ENCODE data around the gene TMEM19.
"Not testable (repeated sequence)": the region's sequence is repeated elsewhere in the genome, so short reads cannot be mapped to it uniquely, and the experiment has no call there.

TMEM19 gene

GRCh38 chr12:71666259-71666658 lies 19.6 kb upstream of the TMEM19 start:
- no peak for DNase-seq

DNA sequence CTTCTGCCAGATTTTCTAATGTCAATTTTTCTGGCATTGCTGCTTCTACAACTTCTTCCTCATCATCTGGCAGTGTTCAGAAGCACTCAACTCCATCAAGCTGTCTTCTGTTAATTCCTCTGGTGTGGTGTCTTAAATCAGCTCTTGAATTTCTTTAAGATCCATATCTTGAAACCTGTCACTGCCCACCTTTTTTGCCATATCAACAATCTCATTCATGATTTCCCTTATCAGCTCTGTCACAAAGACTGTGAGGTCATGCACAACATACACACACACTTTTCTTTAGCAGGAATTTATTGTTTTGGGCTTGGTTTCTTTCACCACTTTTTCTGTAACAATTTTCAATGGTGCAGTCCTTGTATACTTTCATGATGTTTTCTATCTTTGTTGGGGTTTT lies 14.6 kb upstream of the TMEM19 start:
- no peak for DNase-seq

- no peak for DNase-seq
Measured at GRCh38 chr12:71671816-71672215, 14.1 kb upstream of the TMEM19 start.

DNA sequence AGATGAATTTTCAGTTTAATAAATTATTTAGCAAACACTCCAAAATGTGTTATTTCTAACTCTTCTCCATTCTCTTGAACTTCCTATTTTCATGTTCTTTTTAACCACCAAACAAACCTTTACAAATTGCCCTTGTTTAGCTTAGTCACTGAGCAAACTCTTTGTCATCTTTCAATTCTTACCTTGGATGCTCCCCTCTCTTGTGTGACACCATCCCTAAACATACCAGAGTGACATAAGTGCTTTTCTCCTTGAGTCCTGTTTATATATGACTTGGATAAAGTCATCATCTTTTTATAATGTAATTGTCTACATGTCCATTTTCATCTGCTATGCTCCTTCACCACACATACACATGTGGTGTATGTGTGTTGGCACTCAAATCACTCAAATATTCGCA lies 3.4 kb upstream of the TMEM19 start:
- no peak for DNase-seq

DNA sequence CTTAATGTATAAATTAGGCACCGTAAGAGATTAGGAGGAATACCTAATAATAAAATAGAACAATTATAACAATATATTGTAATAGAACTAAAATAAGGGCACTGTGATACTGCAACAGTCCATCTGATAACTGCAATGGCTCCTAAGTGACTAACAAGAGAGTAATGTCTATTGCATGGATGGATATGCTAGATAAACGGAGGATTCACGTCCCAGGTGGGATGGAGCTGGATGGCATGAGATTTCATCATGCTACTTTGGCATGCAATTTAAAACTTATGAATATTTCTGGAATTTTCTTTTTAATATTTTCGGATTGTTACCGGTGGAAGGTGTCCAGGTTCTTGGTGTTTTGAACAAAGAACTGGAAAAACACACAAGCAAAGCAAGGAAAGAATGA lies 2.2 kb upstream of the TMEM19 start:
- no peak for DNase-seq

- no peak for DNase-seq
Measured at GRCh38 chr12:71684081-71684480, 1.8 kb upstream of the TMEM19 start.

GRCh38 chr12:71685312-71685906 lies 473 bp upstream of the TMEM19 start:
- no peak for DNase-seq

GRCh38 chr12:71686658-71687025 lies 760 bp downstream of the TMEM19 start:
- DNase-seq = no peak

- DNase-seq = not testable (repeated sequence)
Measured at GRCh38 chr12:71687172-71687571, 1.3 kb downstream of the TMEM19 start.

GRCh38 chr12:71688961-71689570 lies 3.2 kb downstream of the TMEM19 start:
- no peak for DNase-seq

DNA sequence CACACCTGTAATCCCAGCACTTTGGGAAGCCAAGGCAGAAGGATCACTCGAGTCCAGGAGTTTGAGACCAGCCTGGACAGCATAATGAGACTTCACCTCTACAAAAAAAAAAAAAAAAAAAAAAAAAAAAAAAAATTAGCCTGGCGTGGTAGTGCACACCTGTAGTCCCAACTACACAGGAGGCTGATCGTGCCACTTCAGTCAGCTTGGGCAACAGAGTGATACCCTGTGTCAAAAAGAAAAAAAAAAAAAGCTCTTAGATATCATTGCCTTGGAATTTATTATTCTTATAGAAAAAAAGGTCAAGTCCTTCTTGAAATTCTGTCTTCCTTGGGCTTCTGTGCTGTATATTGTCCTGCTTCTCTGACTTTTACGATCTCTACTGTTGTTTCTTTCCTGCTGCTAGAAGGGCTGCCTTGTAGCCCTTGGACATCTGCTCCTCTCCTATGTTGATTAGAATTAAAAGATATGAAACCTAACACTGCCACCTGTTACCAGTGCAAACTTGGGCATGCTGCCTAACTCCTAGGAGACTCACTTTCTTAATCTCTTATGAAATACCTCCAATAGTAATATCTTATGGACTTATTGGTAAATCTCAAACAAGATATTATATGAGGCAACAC lies 5.7 kb downstream of the TMEM19 start:
- no peak for DNase-seq

DNA sequence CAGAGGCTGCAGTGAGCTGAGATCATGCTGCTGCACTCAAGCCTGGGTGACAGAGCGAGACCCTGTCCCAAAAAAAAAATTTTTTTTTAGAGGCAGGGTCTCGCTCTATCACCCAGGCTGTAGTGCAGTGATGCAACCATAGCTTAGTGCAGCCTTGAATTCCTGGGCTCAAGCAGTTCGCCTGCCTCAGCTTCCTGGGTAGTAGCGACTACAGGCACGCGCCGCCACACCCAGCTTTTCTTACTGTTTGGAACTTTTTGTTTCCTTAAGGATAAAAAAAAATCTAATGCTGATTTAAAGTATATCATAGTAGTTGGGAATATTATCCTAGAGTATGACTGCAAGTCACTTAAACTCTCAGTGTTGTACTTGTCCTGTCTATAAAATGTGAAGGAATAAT lies 7.2 kb downstream of the TMEM19 start:
- DNase-seq = no peak

- not testable (repeated sequence) for DNase-seq
Measured at GRCh38 chr12:71693651-71694050, 7.8 kb downstream of the TMEM19 start.

GRCh38 chr12:71694099-71694820 lies 8.4 kb downstream of the TMEM19 start:
- DNase-seq = no peak

GRCh38 chr12:71695782-71696181 lies 9.9 kb downstream of the TMEM19 start:
- DNase-seq = no peak

DNA sequence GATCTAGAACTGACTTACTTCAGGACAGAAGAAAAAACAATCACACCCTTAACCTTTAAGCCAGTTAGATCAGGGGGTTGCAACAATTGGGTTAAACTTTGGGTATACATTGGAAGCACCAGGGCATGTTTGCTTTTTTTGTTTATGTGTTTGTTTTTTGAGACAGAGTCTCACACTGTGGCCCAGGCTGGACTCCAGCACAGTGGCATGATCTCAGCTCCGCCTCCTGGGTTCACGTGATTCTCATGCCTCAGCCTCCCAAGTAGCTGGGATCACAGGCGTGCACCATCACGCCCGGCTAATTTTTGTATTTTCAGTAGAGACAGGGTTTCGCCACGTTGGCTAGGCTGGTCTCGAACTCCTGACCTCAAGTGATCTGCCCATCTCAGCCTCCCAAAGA lies 16.3 kb downstream of the TMEM19 start:
- not testable (repeated sequence) for DNase-seq

DNA sequence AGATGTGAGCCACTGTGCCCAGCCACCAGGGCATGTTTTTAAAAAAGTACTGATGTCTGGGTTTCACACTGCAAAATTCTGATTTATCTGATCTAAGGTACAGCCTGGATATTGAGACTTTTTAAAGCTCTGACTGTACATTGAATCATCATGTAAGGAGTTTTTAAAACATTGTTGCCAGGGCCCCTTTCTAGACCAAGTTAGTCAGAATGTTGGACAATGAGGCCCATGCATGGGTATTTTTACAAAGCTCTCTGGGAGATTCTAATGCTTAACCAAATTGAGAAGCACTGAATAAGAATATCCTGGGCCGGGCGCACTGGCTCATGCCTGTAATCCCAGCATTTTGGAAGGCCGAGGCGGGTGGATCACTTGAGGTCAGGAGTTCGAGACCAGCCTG lies 16.7 kb downstream of the TMEM19 start:
- no peak for DNase-seq

DNA sequence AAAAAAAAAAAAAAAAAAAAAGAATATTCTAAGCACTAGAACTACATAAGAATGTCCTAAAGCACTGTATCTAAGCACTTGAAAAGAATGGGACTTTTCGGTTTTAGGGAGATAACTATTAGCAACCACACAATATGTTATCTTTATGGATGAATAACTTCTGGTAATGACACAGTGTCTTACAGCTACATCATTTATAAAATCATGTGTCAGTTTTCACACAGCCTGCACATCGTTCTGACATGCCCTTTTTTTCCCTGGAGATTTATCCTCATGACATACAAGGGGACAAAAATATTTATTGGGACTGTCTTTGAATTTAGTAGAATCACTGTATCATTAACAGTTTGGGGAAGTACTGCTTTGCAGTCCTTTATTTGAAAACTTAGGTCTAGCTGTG lies 17.3 kb downstream of the TMEM19 start:
- DNase-seq = no peak

GRCh38 chr12:71704920-71705319 lies 19.0 kb downstream of the TMEM19 start:
- no peak for DNase-seq

- no peak for DNase-seq
Measured at GRCh38 chr12:71708658-71709057, 22.8 kb downstream of the TMEM19 start.

GRCh38 chr12:71710276-71711125 lies 24.6 kb downstream of the TMEM19 start:
- no peak for DNase-seq

DNA sequence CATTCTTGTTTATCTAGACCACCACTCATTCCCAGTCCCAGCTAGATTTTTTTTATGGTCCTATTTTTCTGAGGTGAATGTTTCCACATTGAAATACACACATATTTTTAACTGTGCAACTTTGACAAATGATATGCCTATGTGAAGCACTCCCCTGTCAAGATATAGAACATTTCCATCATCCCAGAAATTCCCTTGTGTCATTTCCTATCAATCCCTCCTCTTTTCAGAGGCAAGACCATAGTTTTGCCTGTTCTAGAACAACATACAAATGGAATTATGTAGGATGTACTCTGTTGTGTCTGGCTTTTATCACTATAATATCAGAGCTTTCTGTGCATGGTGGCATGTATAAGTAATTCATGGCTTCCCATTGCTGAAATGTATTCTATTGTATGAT lies 32.7 kb downstream of the TMEM19 start:
- DNase-seq = no peak
